Right ventricle myocardium superior (tissue), 1 donor: ENCODE data around the gene SYTL2. TPM values are rescaled to one million over a fixed set of nuclear protein-coding genes. Genes with fewer than 3 reads are reported as not detected.
"Not testable (repeated sequence)": the region's sequence is repeated elsewhere in the genome, so short reads cannot be mapped to it uniquely, and the experiment has no call there.

Experiments
- ATAC-seq: fragments of 200-7000 bp; cut with Tn5 transposase; one replicate; pipeline ENCODE4 v1.9.1; 2020; ENCODE audit warnings: mild to moderate bottlenecking; ENCODE audit not compliant: poor library complexity
- DNase-seq: peaks from one replicate; pipeline ENCODE4 v3.0.0-alpha.2; 2020
- intact Hi-C: fragments of 100-400 bp; cut with DNase I; formaldehyde crosslinking; loops from one replicate; pipeline ENCODE4 v1.11.2; 2022
- long read RNA-seq: library from polyadenylated mRNA; unstranded; transcript quantifications from one replicate; pipeline ENCODE4 v2.0.0, GENCODE V29; 2021
- total RNA-seq: library from RNA; stranded (reverse); fragmentation: NEBNext Ultra II Directional; extraction: Animal tissue kit (Norgen Biotek cat#: 25700); gene quantifications from one replicate; pipeline ENCODE4 v1.2.1, GENCODE V29; 2021
- donor health status: DM: no; HTN: yes; CAD: no; lungs with severe emphysema.

Gene SYTL2, protein sequence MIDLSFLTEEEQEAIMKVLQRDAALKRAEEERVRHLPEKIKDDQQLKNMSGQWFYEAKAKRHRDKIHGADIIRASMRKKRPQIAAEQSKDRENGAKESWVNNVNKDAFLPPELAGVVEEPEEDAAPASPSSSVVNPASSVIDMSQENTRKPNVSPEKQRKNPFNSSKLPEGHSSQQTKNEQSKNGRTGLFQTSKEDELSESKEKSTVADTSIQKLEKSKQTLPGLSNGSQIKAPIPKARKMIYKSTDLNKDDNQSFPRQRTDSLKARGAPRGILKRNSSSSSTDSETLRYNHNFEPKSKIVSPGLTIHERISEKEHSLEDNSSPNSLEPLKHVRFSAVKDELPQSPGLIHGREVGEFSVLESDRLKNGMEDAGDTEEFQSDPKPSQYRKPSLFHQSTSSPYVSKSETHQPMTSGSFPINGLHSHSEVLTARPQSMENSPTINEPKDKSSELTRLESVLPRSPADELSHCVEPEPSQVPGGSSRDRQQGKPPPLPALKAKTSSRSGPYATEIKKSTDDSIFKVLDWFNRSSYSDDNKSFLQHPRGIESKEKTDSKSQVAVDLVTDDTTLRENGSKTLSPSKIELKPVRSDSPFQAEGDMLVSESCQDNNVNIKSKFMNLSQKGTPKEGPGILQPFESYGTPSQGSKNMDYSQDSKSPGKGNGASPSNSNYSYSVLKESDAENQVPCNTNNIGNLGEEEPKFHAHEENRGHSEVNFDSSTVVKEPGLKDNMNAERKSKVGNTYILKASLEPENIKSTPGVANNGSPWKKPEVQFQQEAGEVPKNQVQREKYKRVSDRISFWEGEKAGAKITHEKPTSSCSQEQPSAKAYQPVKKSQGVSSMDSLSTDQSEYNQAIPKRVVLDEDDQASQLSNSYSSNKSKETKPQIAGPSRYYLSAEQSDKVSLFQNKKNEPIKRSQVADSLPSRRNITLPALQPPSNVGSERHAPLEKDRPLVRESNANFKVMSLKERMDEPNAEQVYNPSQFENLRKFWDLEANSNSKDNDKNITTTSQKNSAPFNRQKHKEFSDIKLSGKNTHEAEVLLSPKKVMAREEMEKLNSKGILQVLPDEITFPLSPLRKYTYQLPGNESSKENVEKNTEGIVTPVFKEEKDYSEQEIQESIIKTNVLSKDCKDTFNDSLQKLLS (N-terminal part only)
- total RNA-seq, result 4.0 TPM
- long read RNA-seq, partial matches to known transcripts, result 2 of 4 reads
- long read RNA-seq, other reads (novel, unspliced or antisense), result 2 of 4 reads

DNA sequence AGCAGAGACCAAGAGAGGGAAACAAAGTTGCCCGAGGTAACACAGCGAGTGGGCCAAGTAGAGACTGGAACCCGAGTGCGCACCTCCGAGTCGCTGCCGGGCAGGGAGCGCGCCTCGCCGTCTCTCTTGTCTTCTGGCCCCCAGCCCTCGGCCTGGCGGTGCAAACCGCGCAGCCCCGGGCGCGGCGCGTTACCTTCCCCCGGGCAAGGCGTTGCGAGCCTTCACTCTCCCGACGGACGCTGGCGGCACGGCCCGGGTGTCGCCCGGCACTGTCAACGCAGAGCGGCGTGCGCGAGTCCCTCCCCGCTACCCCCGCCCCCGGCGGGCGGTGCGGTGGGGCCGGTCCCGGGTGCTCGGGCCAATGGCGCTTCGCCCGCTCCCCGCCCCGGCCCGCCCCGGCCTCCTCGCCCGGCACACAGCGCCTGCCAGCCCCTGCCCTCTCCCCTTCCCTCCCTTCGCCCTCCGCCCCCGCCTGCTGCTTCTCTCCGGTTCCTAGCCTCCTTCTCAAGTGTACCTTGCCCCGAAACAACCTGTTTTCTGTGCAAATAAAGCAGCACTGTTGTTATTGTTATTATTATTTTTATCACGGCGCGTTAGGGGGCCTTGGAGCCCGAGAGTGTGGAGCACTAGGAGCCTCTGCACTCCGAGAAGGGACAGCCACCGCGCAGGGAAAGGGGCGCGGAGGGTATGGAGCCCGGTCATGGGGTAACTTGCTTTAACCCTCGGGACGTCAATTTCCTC, at the start of gene SYTL2:
TSS of gene SYTL2 (minus strand) at position 271 of the 741 bp plus-strand sequence. CDS start 53,416 bp downstream, outside the sequence.
- intact Hi-C loops, result loop anchor here (10.0 kb wide), 1 partner anchor 116 kb away; no protein-coding TSS in a partner anchor
- DNase-seq (peak; percentile 85), ATAC-seq (peak; percentile 99)

DNA sequence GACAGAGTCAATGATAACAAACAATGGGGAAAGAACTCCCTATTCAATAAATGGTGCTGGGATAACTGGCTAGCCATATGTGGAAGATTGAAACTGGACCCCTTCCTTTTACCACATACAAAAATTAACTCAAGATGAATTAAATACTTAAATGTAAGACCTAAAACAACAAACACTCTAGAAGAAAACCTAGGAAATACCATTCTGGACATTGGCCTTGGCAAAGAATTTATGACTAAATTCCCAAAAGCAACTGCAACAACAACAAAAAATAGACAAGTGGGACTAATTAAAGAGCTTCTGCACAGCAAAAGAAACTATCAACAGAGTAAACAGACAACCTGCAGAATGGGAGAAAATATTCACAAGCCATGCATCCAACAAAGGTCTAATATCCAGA, 48.6 kb upstream of the SYTL2 start:
- intact Hi-C loops, result loop anchor here (5.0 kb wide), 1 partner anchor 433 kb away; no protein-coding TSS in a partner anchor
- ATAC-seq, DNase-seq: not testable (repeated sequence)

DNA sequence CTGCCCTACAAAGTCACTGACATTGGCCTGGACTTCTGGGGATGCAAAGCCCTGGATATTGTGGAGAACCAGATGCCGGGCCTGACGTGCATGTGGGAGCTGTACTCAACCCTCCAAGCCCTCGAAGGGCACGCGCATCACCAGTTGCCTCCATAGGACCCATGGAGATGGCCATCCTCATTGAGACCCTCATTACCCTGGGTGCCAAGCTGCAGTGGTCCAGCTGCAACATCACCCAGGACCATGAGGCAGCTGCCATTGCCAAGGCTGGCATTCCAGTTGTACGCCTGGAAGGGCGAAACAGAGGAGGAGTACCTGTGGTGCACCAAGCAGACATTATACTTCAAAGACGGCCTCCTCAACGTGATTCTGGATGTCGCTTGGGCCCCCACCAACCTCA, 46.2 kb upstream of the SYTL2 start:
- intact Hi-C loops, result loop anchor here (5.0 kb wide), 1 partner anchor 435 kb away; no protein-coding TSS in a partner anchor
- ATAC-seq (no peak), DNase-seq (no peak)

DNA sequence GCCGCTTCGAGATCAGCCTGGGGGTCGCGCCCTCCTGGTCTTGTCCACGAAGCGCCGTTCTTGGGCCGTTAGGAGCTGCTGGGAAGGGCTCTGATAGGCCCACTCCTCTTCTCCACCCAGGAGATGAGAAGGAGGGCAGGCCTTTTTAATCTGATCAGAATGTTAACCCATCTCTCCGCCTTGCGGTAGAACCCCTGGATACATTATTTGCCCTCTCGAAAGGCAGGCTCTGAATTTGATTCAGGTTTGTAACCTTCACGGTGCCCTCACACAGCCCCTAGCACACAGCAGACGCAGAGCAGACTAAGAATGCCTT, 44.4 kb upstream of the SYTL2 start, which contains the start of gene CCDC83:
TSS of gene CCDC83 (plus strand) at position 43 of the 316 bp plus-strand sequence. CDS start 9,741 bp downstream, outside the sequence.
- intact Hi-C loops, result loop anchor here (5.0 kb wide), 1 partner anchor 437 kb away; no protein-coding TSS in a partner anchor
- DNase-seq (no peak), ATAC-seq (peak; percentile 28)

DNA sequence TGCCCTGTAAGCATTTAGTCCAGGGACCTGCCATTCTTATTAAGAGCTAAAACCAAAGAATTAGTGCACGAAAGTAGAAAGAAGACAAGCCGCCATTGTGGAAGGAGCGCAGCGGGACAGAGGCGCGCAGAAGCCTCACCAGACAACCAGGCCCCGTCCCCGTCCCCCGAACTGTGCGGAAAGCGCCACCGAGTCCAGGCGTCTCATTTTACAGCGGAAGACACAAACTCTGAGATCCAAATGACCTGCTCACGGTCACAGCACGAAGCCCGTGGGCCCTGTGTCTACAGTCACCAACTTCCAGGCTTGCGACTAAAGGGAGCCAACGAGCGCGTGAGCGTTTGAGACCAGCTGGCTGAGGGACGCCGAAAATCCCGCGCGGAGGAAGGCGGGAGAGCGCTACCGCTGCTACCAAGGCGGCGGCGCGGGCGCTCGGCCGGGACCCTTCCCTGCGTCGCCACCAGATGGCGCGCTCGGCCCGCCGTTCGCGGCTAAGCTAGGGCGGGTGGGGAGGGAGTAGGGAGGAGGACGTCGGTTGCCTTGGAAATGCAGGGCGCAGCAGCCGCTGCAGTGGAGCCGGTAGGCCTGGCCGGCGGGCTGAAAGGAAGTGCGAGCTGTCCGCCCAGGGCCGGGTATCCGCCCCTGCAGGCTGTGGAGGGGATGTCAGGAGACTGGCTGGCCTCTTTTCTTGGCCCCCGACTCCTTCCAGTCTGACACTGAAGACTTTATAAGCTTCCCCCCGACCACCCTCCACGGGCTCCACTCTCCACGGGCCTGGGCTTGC, 43.8 kb upstream of the SYTL2 start:
- ATAC-seq, result peak; percentile 100
- DNase-seq, result peak; percentile 96
- intact Hi-C loops, result loop anchor here (5.0 kb wide), 1 partner anchor 438 kb away; no protein-coding TSS in a partner anchor

DNA sequence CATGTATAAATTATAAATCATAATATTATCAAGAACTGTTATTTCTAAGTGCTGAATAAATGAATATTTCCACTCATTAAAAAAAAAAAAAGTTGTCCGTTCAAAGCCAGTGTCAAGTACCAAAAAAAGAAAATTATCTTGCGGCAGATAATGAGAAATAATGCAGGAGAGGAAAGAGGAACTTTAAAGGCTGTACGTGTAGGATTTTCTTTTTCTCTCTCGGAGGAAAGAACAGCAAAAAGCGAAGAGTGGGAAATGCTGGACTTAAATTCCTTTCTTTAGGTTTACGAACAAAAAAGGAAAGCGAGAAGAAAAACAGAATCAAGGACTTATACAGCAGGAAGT, 43.2 kb upstream of the SYTL2 start:
- DNase-seq, result no peak
- intact Hi-C loops, result no loop called here
- no peak for ATAC-seq

DNA sequence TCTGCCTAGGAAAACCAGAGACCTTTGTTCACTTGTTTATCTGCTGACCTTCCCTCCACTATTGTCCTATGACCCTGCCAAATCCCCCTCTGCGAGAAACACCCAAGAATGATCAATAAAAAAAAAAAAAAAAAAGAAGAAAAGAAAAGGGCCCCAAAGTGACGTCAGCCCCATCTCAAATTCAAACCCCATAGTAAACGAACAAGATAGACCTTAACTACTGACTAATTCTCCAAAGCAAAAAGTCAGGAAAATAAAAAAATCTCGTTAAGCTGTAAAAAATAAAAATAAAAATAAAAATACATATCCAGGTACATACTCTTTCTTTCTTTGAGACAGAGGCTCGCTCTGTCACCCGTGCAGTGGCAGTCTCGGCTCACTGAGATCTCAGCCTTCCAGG, 42.6 kb upstream of the SYTL2 start:
- intact Hi-C loops, DNase-seq, ATAC-seq: not testable (repeated sequence)

DNA sequence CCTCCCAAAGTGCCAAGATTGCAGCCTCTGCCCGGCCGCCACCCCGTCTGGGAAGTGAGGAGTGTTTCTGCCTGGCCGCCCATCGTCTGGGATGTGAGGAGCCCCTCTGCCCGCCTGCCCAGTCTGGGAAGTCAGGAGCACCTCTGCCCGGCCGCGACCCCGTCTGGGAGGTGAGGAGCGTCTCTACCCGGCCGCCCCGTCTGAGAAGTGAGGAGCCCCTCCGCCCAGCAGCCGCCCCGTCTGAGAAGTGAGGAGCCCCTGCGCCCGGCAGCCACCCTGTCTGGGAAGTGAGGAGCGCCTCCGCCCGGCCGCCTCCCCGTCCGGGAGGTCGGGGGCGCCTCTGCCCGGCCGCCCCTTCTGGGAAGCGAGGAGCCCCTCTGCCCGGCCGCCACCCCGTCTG, 41.8 kb upstream of the SYTL2 start:
- intact Hi-C loops, ATAC-seq, DNase-seq: not testable (repeated sequence)

DNA sequence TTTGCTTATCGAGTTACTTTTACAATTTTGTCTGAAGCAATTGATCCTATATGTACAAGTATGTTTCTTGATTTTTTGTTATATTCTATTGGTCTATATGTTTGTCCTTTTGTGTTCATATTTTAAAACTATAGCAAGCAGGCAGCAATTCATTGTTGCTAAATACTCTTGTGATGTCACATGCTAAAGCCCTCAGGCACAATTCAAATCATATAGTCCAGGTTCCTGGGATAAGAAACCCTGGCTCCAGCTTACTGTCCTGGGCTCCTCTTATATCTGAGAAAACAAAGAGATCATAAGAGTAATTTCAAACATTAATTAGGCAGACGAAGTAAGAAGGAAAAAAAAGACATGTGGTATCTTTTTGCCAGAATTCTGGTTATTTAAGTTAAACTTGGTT, 37.6 kb upstream of the SYTL2 start:
- DNase-seq, result no peak
- ATAC-seq, result no peak
- intact Hi-C loops, result no loop called here

DNA sequence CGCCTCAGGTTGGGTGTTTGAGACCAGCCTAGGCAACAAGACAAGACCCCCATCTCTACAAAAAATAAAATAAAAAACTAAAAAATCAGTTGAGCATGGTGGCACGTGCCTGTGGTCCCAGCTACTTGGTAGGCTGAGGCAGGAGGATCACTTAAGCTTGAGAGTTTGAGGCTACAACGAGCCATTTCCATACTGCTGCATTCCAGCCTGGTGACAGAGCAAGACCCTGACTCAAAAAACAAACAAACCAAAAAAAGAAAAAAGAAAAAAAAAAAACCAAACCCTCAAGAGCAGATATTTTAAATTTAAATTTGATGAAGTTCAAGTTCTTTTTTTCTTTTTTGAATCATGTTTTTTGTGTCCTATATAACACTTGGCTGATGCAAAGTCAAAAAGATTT, 37.1 kb upstream of the SYTL2 start:
- ATAC-seq (no peak), DNase-seq (no peak)
- intact Hi-C loops, result no loop called here

DNA sequence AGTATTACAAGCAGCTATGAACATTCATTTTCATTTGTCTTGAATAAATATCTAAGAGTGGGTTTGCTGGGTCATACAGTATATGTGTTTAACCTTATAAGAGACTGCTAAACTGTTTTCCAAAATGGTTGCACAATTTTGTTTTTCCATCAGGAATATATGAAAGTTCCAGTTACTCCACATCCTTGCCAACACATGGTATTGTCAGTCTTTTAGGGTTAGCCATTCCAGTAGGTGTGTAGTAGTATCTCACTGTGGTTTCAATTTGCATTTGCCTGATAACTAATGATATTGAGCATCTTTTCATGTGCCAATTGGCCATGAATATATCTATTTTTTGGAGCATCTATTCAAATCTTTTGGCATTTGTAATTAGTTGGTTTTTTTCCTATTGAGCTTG, 36.5 kb upstream of the SYTL2 start:
- DNase-seq (no peak), ATAC-seq (no peak)
- intact Hi-C loops, result no loop called here

DNA sequence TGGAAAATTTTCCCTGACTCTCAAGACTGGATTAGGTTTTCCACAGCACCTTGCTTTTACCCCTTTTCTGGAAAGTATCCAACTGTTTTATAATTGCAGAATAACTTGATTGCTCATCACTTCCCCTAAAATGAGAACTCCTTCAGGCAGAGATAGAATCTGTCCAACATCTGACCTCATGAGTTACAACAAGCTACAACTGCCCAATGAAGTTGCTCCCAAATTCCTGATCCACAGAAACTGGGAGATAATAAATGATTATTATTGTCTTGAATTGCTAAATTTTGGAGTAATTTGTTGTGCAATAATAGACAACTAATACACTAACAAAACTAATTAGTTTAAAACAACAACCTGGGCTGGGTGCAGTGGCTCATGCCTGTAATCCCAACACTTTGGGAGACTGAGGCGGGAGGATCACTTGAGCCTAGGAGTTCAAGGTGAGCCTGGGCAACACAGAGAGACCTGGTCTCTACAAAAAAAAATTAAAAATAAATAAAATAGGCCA, 34.2 kb upstream of the SYTL2 start:
- DNase-seq (no peak), ATAC-seq (no peak)
- intact Hi-C loops, result no loop called here

DNA sequence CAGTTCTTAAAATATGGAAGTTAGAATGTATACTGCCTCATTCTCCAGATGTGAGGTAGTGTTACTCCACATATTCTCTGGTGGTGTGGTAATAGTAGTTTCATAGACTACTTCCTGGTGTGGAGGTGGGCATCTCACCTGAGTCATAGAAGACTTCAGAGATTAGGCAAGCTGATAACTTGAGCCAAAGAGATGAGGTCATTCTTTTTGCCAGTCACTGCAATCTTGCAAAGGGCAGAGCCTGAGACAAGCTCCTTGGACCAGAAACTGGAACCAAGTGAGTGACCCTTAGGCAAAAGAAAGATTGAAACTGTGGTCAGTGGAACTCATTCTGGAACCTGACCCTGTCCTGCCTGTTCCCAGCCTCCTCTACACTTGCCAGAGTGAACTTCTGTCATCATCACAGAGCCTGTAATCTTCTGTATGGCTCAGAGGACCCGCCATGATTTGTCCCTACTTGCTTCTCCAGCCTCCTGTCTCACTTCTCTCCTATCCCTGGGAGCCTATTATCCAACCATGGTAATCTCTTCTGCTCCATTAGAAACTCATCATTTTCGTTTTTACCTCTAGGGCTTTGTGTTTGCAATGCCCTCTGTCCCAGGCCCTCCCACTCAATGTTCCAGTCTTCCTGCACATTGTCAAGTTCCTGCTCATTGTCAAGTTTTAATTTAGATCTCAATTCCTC, 33.6 kb upstream of the SYTL2 start:
- ATAC-seq (no peak), DNase-seq (no peak)
- intact Hi-C loops, result no loop called here

DNA sequence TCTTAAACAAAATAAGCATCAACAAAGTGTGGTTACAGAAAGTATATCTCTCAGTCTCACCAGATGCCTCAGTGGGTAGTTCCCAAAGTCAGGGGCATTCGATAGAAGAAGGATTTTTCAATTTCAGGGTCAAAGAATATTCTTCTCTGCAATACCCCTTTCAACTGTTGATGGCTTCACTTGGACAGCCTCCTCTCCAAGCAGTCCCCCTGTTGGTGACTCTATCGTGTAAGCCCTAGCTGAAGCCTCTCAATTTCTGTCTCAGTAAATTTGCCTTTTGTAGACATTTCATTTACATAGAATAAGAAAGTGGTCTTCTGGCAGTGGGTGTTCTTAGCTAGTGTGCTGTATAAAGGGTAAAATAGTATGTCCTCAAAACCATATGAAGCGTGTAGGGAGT, 33.0 kb upstream of the SYTL2 start:
- no peak for ATAC-seq
- intact Hi-C loops, result no loop called here
- DNase-seq, result no peak

DNA sequence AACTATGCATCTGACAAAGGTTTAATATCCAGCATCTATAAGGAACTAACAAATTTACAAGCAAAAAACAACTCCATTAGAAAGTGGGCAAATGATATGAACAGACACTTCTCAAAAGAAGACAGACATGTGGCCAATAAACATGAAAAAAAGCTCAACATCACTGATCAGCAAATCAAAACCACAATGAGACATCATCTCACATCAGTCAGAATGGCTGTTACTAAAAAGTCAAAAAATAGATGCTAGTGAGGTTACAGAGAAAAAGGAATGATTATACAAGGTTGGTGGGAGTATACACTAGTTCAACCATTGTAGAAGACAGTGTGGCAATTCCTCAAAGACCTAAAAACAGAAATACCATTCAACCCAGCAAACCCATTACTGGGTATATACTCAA, 30.0 kb upstream of the SYTL2 start:
- intact Hi-C loops, ATAC-seq, DNase-seq: not testable (repeated sequence)

DNA sequence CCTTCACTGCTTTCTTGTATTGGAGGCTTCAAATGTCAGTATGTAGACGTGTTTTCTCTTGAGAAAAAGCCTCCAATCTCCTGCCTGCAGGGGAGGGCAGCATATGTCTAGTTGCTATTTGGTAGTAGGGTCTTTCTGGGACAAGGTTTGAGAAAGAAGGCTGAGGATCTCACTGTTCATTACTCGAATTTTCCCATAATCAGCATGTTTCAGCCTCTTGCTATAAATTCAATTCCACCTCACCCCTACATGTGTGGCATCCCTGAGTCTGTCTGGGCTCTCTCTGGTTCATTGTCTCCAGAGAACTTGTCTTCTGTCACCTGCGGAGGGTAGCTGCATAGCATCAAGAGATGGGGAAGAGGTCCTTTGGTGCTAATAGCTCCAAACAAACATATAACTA, 24.8 kb upstream of the SYTL2 start:
- intact Hi-C loops, result no loop called here
- ATAC-seq (no peak), DNase-seq (no peak)

DNA sequence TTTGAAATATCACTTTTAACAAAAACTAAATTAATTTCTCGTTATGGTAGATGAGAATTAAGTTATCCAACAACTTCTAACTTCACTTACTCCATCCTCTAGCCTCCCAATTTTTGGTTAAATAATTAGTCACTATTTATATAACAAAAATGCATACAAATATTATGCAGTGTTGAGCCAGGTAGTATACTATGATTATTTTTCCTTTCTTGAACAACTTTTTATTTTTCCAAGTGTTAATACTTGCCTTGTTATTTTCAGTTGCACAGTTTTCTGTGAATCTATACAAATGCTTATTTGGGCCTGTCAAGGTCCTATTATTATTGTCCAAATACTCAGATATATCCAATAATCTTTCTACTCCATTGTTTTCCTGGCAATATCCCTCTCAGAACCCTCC, 24.3 kb upstream of the SYTL2 start:
- no peak for ATAC-seq
- intact Hi-C loops, result no loop called here

More for the DNA sequence above, 24.3 kb upstream of the SYTL2 start:
- DNase-seq, result no peak
